ENCODE data around the gene CTDSPL.

Gene CTDSPL

GRCh38 chr3:37991109-37991508 lies 129.4 kb downstream of the CTDSPL start:
- DNase-seq = no peak

- no peak for DNase-seq
Observed at GRCh38 chr3:37991823-37992222, 130.1 kb downstream of the CTDSPL start.

- no peak for DNase-seq
Observed at GRCh38 chr3:37992271-37993066, 130.8 kb downstream of the CTDSPL start.

- no peak for DNase-seq
Observed at GRCh38 chr3:37993067-37993455, 131.4 kb downstream of the CTDSPL start.

GRCh38 chr3:37993460-37993819 lies 131.8 kb downstream of the CTDSPL start:
- DNase-seq = no peak

DNA sequence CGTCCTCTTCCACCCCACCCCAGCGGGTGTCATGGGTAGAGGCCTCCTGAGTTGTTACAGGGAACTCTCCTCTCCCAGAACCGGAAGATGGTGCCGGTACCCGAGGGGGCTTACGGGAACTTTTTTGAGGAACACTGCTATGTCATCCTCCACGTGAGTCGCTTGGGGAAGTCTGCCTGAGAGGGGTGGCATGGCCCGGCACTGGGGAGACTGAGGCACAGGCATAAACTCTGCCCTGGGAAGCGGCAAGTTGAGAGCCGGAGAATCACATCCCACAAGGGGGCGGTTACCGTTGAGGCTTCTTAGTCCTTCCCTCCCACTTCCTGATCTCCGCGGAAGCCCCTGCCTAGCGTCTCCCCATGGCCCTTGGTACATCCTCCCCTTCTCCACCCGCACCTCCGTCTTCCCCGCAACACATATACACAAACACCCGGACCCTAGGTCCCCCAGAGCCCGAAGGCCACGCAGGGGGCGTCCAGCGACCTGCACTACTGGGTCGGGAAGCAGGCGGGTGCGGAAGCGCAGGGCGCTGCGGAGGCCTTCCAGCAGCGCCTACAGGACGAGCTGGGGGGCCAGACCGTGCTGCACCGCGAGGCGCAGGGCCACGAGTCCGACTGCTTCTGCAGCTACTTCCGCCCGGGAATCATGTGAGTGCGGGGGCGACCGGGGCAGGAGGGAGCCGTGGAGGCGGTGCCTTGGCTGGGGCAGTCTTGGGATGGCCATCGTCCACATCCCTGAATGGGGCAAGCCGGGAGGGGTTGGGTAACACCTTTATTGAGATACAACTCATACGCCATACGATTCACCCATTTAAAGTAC lies 132.3 kb downstream of the CTDSPL start:
- DNase-seq = no peak

GRCh38 chr3:37994639-37994972 lies 132.9 kb downstream of the CTDSPL start:
- DNase-seq = no peak

GRCh38 chr3:37995652-37996641 lies 134.3 kb downstream of the CTDSPL start:
- DNase-seq = no peak

DNA sequence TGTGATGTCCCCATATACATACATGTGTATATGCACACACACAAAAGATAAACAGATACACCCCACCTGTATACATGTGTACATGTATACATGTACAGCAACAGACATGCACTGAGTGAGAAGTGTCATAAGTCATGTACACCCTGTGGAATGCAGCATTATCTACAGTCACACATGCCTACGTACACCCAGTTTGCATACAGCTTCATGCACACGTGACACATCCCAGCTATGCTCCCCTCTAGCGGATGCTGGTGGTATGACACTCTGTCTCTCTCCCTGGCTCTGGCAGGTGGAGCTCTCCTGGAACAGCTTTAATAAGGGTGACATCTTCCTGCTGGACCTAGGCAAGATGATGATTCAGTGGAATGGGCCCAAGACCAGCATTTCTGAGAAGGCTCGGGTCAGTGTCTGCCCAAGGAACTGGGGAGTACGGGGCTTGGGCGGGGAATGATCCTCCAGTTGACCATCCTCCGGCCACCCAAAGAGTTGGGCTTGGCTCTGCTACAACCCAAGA lies 135.2 kb downstream of the CTDSPL start:
- DNase-seq = peak; percentile 55

GRCh38 chr3:37997342-37997741 lies 135.7 kb downstream of the CTDSPL start:
- no peak for DNase-seq

DNA sequence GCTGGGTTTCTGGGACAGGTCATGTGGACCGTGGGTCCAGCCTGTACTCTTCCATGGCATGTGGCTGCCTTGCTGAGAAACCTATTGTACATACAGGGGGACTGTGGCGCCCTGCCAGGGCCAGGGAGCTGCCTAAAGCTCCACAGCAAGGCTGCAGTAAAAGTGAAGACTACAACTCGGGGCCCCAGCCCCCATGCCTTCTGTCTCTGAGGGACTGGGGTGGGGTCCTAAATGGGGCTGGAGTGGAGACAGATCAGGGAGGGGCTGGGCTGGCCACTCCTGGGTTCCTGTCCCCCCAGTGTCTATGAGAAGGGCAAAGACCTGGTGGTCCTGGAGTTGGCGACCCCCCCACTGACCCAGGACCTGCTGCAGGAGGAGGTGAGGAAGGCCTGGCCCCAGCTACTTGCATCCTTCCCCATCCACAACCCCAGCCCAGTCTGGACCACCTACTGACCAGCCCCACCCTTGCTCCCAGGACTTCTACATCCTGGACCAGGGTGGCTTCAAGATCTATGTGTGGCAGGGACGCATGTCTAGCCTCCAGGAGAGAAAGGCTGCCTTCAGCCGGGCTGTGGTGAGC lies 136.2 kb downstream of the CTDSPL start:
- DNase-seq = no peak

GRCh38 chr3:37999836-38000235 lies 138.2 kb downstream of the CTDSPL start:
- DNase-seq = no peak

- DNase-seq = no peak
Observed at GRCh38 chr3:38000242-38000916, 138.7 kb downstream of the CTDSPL start.

DNA sequence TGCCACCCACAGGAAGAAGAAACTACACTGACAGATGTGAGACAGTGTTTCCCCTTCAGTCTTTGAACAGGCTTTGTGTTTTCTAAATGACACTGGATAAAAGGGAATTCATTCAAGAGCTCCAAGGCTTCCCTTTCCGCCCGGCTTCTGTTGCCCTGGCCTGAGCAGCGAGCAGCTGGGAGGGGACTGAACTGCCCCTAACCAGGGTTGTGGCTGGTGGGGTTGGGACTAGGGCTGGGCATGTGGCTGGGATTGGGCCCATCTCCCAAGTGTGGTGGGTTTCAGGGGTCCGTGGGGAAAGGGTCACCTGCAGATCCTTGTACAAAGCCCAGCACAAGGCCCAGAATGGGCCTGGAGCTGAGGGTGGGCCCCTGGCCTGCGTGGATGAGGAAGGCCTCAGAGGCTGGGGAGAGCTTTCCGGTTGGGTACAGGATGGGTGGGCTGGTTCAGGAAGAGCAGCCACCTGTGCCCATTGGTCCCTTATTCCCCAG lies 139.3 kb downstream of the CTDSPL start:
- no peak for DNase-seq

DNA sequence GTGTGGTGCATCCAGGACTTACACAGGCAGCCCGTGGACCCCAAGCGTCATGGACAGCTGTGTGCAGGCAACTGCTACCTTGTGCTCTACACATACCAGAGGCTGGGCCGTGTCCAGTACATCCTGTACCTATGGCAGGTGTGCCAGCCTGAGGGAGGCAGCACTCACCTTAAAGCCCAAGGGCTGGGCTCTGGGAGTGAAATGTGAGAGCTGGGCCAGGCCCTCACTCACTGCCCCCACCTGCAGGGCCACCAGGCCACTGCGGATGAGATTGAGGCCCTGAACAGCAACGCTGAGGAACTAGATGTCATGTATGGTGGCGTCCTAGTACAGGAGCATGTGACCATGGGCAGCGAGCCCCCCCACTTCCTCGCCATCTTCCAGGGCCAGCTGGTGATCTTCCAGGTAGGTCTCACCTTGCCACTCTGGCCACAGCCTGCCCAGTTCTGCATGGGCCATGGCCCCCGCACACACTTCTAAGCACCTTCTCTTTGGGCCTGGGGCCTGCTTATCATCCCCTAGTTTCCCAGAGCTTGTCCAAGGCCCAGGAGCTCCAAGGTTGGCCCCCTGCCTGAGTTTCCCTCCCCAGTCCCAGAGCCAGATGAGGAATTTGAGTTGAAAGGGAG lies 139.9 kb downstream of the CTDSPL start:
- DNase-seq = no peak

- no peak for DNase-seq
Observed at GRCh38 chr3:38002291-38002876, 140.7 kb downstream of the CTDSPL start.

DNA sequence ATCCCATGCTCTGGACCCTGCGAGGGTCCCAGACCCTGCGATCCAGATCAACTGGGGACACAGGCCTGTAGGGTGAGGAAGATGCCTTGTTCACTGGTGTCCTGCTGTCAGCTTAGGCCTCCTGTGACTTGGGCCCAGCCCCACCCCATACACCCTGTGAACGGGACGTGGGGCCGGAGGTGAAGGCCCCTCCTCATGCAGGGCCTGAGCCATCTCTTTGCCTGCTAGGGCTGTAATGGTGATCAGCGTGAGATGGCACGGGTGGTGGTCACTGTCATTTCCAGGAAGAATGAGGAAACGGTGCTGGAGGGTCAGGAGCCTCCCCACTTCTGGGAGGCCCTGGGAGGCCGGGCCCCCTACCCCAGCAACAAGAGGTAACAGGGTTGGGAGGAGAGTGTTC lies 141.3 kb downstream of the CTDSPL start:
- no peak for DNase-seq

DNA sequence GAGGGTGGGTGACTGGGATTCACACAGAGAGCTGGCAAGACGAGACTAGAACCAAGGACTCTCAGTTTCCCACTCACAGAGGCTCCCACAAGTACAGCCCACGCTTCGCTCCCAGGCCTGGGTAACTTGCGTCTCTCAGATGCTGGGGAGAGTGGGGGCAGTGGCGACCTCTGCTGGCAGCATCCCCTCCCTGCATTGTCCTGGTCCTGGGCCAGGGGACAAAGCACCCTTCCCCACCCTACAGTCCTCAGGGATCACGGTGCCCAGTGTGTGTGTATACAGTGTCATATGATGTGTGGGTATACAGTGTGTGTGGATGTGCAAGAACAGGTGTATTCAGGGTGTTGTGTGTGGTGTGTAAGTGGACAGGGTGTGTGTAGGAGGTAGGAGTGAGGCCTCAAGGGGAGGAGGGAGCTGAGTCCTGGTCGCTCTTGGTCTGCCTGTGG lies 141.7 kb downstream of the CTDSPL start:
- no peak for DNase-seq

DNA sequence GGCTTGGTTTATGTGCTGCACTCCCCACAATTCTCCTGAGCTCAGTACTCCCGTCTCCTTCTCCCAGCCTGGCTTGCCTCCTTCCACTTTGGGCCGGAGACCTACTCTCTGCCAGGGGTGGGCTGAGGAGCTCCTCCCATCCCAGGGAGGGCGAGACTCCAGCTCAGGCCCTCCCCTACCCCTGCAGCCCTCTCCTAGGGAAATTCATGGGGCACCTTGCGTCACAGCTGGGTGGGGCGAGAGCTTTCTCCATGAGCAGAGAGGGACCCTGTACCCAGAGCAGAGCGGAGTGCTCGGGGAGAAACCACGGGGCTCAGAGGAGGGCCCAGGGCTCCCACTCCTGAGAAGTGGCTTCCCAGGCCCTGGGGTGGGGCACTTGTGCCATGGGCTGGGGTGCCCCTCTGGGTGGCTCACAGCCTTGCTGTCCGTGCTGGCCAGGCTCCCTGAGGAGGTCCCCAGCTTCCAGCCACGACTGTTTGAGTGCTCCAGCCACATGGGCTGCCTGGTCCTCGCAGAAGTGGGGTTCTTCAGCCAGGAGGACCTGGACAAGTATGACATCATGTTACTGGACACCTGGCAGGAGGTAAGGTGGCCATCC lies 142.2 kb downstream of the CTDSPL start:
- no peak for DNase-seq

DNA sequence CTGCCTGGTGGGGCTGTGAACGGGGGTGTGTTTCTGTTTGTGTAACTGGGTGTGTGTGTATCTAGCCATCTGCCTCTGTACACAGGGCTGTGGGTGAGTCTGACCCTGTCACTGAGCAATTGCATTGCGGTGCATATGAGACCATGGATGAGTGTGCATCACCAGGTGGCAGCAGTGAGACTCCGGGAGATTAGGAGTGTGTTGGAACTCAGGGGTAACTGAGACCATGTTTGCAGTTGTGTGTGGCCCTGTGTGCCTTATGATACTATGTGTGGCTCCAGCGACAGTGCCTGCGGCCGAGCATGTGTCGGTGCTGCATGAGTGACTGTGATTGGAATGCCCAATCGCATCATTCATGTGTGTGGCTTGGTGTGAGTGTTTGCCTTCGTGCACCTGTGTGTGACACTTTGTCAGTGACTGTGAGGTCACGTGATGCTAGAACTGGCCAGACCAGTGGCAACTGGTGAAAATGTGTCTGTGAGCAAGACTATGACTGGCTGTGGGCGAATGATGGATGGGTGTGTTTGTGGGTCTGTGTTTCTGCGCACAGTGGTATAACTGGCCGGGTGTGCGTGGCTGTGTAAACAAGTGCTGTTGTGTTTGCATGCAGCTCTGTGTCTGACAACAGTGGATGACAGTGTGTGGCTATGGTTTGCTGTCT lies 142.9 kb downstream of the CTDSPL start:
- DNase-seq = peak; percentile 15
